Parathyroid adenoma (tissue), 2 donors: Measurements from ENCODE around the gene KCNB1.

Source experiments
- H2AFZ ChIP-seq: fragments of 300-600 bp; sonication (generic); one replicate; pipeline ENCODE4 v1.7.0; 2017; ENCODE audit warnings: antibody characterized with exemption, mild to moderate bottlenecking
- H3K27ac ChIP-seq: fragments of 300-600 bp; sonication (generic); one replicate; pipeline ENCODE4 v1.7.0; 2017
- H3K27me3 ChIP-seq: fragments of 300-600 bp; sonication (generic); one replicate; pipeline ENCODE4 v1.7.0; 2017; ENCODE audit warnings: low read length; ENCODE audit not compliant: control insufficient read depth, insufficient read depth
- H3K36me3 ChIP-seq: fragments of 300-600 bp; sonication (generic); one replicate; pipeline ENCODE4 v1.7.0; 2017; ENCODE audit warnings: low read length; ENCODE audit not compliant: control insufficient read depth, insufficient read depth
- H3K4me1 ChIP-seq: fragments of 300-600 bp; sonication (generic); one replicate; pipeline ENCODE4 v1.7.0; 2017; ENCODE audit warnings: control low read depth
- H3K4me2 ChIP-seq: fragments of 300-600 bp; sonication (generic); one replicate; pipeline ENCODE4 v1.7.0; 2017; ENCODE audit warnings: low read length
- H3K4me3 ChIP-seq: fragments of 300-600 bp; sonication (generic); one replicate; pipeline ENCODE4 v1.7.0; 2017; ENCODE audit warnings: low read depth, low read length
- H3K79me2 ChIP-seq: fragments of 300-600 bp; sonication (generic); one replicate; pipeline ENCODE4 v1.7.0; 2017; ENCODE audit warnings: control low read depth
- H3K9ac ChIP-seq: fragments of 300-600 bp; sonication (generic); one replicate; pipeline ENCODE4 v1.7.0; 2017; ENCODE audit warnings: mild to moderate bottlenecking
- H3K9me3 ChIP-seq: fragments of 300-600 bp; sonication (generic); one replicate; pipeline ENCODE4 v1.7.0; 2017; ENCODE audit warnings: low read length; ENCODE audit not compliant: control insufficient read depth
- TF ChIP-seq, protein P1 (sequence below): fragments of 300-600 bp; sonication (generic); IDR thresholded peaks from one replicate; pipeline ENCODE4 v1.7.0; 2017; ENCODE audit warnings: antibody characterized with exemption, mild to moderate bottlenecking
- donor health status: primary hyperparathyroidism.

KCNB1 gene

DNA sequence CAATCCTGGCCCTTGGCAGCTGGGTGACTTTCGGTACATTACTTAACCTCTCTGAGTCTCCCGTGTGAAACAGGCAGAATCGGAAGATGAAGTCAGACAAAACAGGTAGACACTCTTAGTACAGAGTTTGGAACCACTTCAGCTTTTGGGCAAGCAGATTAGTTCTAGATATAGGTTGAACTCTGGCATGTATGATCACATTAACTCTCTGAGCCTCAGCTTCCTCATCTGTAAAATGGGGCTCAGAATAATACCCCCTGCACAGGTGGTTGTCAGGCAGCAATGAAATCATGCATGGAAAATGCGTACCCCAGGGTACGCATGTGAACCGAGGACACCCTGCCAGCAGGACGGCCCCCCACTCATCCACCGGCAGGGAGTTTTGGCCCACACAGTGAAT, 87.7 kb downstream of the KCNB1 start:
- no peak overlapping the region for H3K4me3 ChIP-seq
- no peaks in the 10 kb centered on the region for H3K79me2 ChIP-seq
- no peaks in the 10 kb centered on the region for H3K27me3 ChIP-seq
- no peak overlapping the region for H3K9ac ChIP-seq
- no peaks in the 10 kb centered on the region for H3K4me1 ChIP-seq
- H3K36me3 ChIP-seq = no peaks in the 10 kb centered on the region
- H3K4me2 ChIP-seq = no peak overlapping the region
- H2AFZ ChIP-seq = no peak overlapping the region
- TF ChIP-seq, protein P1, sequence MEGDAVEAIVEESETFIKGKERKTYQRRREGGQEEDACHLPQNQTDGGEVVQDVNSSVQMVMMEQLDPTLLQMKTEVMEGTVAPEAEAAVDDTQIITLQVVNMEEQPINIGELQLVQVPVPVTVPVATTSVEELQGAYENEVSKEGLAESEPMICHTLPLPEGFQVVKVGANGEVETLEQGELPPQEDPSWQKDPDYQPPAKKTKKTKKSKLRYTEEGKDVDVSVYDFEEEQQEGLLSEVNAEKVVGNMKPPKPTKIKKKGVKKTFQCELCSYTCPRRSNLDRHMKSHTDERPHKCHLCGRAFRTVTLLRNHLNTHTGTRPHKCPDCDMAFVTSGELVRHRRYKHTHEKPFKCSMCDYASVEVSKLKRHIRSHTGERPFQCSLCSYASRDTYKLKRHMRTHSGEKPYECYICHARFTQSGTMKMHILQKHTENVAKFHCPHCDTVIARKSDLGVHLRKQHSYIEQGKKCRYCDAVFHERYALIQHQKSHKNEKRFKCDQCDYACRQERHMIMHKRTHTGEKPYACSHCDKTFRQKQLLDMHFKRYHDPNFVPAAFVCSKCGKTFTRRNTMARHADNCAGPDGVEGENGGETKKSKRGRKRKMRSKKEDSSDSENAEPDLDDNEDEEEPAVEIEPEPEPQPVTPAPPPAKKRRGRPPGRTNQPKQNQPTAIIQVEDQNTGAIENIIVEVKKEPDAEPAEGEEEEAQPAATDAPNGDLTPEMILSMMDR = no peak
- no peak overlapping the region for H3K27ac ChIP-seq
- H3K9me3 ChIP-seq = no peaks in the 10 kb centered on the region

DNA sequence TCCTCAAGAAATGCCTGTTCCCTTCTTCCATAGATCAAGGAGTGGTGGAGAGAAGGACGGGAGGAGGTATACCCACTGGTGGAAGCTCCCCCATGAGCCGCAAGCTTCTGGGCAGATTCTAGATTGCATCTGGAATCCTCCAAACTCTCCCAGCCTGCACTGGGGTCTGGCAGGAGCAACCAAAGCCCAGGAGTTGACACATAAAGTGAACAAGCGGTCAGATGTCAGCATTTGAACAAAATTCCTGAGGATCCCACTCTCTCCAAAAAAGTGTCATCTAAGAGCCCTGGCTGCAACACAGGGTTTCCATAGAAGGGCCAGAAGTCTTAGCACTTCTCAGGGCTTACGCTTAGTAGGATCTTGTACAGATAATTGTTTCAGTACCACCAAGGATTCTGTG, 88.2 kb downstream of the KCNB1 start:
- no peaks in the 10 kb centered on the region for H3K4me1 ChIP-seq
- H3K79me2 ChIP-seq = no peaks in the 10 kb centered on the region
- H3K9me3 ChIP-seq = no peaks in the 10 kb centered on the region
- no peak overlapping the region for H3K27ac ChIP-seq
- H2AFZ ChIP-seq = no peak overlapping the region
- H3K36me3 ChIP-seq = no peaks in the 10 kb centered on the region
- H3K4me3 ChIP-seq = no peak overlapping the region
- TF ChIP-seq, protein P1 = no peak
- no peaks in the 10 kb centered on the region for H3K27me3 ChIP-seq
- no peak overlapping the region for H3K9ac ChIP-seq
- H3K4me2 ChIP-seq = no peak overlapping the region

DNA sequence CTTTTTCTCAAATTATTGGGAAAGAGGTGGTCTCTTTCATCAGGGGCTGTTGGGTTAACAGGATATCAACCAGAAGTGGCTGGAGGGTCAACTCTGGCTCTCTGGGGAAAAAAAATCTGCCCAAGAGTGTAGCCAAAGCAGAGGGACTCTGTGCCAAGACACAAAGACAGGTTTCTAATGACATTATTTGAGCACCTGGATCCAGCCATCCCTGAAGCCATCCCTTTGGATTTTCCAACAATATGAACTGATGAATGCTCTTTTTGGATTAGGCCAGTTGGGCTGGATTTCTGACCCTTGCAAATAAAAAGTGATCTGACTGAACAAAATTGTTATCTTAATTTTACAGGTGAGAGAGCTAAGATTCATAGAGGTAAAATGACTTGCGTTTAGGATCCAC, 88.7 kb downstream of the KCNB1 start:
- H3K27ac ChIP-seq = no peak overlapping the region

DNA sequence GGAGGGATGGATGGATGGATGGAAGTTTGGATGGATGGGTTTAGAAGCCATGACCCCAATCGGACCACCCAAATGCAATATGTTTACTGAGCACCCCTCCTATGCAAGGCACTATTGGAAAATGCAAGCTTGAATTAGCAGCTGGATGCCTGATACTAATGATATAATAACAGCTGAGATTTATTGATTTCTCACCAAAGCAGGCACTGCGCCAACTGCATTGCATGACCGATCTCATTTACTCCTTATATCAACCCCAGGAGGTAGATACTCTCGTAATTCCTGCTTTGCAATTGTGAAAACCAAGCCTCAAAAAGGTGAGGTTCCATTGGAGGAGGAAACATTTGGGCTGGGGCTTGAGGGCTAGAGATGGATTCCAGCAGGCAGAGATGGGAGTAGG, 89.7 kb downstream of the KCNB1 start:
- TF ChIP-seq, protein P1 = no peak
- H3K27ac ChIP-seq = no peak overlapping the region
- no peak overlapping the region for H3K4me2 ChIP-seq

More for the DNA sequence above, 88.7 kb downstream of the KCNB1 start:
- Histone ChIP-seq H3K9ac (no peak overlapping the region), H2AFZ (no peak overlapping the region), H3K27me3 (no peaks in the 10 kb centered on the region), H3K4me1 (no peaks in the 10 kb centered on the region), H3K4me3 (no peak overlapping the region), H3K36me3 (no peaks in the 10 kb centered on the region), H3K9me3 (no peaks in the 10 kb centered on the region), H3K79me2 (no peaks in the 10 kb centered on the region), H3K4me2 (no peak overlapping the region)
- TF ChIP-seq, protein P1 = no peak

DNA sequence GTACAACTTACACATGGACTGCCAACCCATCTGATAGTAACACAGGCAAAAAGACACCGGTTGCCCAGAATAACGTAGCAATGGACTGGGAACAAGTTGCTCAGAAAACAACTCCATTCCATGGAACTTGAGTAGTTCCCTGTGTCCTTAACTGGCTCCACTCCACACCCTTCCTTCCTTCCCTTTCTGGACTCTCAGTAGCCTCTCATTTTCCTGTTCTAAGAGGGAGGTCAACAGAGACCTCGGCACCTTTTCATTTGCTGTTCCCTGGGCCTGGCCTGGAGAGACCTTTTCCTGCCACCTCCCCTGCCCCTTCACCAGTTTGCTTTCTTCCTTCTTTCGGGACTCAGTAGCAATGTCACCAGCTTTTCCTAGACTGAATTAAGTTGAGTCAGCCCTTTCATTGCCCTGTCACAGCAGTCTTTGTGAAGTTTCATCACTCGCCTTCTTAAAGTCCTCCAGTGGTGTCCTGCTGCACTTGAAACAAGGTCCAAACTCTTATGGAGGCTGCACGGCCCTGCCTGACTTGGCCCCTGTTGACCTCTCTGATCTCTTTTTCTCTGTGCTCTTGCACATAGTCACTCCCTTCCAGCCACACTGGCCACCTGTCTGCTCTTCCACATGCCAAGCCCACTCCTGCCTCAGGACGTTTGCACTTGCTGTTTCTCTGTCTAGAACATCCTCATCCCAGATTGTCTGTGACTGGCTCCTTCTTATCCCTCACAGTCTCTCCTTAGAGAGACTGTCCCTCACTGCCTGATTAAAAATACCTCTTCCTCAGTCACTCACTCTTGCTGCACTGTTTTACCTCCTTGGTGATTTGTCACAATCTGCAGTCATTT, 90.8 kb downstream of the KCNB1 start:
- Histone ChIP-seq H2AFZ (no peak overlapping the region), H3K4me2 (no peak overlapping the region), H3K79me2 (no peaks in the 10 kb centered on the region), H3K27me3 (no peaks in the 10 kb centered on the region), H3K4me3 (no peak overlapping the region), H3K27ac (no peak overlapping the region), H3K9ac (no peak overlapping the region), H3K9me3 (no peaks in the 10 kb centered on the region), H3K4me1 (no peaks in the 10 kb centered on the region), H3K36me3 (no peaks in the 10 kb centered on the region)
- TF ChIP-seq, protein P1 = no peak

More for the DNA sequence above, 89.7 kb downstream of the KCNB1 start:
- no peaks in the 10 kb centered on the region for H3K27me3 ChIP-seq
- H3K4me3 ChIP-seq = no peak overlapping the region
- no peaks in the 10 kb centered on the region for H3K4me1 ChIP-seq
- H3K9me3 ChIP-seq = no peaks in the 10 kb centered on the region
- H3K9ac ChIP-seq = no peak overlapping the region
- H3K79me2 ChIP-seq = no peaks in the 10 kb centered on the region
- no peak overlapping the region for H2AFZ ChIP-seq
- no peaks in the 10 kb centered on the region for H3K36me3 ChIP-seq
